ENCODE measurements around the gene PDE8B.

PDE8B gene

DNA sequence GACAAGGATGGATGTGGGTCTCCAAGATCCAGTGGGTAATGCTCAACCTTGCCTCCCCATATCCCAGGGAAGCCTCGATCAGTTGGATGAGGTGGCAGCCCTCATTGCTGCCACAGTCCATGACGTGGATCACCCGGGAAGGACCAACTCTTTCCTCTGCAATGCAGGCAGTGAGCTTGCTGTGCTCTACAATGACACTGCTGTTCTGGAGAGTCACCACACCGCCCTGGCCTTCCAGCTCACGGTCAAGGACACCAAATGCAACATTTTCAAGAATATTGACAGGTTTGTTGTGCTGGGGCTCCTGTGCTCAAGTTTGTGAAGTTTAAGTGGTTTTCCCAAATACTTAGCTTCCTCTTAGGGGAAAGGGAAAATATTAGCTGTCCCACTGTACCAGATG lies 207.7 kb downstream of the PDE8B start:
- DNase-seq = no peak

DNA sequence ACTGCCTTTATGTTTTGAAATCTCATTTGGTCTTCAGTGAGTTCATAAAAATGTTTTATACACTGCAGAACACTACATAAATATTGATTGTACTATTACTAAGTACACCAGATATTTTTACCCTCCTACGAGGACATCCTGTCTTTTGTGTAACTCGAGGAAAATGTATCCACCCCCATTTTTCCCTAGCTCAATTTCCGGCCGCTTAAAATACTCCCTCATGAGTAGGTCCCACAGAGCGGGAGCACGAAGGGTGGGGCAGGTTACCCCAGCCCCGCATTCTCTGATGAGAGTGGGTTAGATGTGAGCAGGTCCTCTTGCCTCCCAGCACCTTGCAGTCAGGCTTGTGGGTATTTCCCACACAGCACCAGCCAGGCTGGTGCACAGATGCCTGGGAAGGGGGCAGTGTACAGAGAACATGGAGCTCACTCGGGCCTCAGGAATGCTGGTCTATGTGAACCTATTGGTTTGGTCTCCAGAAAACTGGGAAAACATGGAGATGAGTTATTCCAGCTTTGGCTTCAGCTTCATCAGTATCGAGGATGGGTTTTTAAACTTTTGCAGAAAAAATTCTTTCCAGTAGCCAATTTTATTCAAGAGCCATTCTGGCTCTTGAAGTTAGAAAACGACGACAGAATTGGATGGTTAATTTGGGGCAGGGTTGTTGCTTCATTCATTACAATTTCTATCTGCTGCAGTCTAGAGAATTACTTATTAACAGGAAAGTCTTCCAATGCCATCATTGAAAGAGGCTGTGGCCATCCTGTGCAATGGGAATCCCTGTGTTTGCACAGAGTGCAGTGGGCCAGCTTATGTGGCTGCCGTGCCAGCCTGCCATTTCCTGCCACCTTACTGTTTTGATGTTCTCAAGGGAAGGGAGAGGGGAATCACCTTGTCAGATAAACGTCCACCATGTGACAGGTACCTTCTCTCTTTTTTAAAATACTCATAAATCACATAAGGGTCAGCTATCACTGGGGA lies 208.4 kb downstream of the PDE8B start:
- DNase-seq = no peak

- DNase-seq = no peak
Measured at GRCh38 chr5:77419644-77420582, 209.4 kb downstream of the PDE8B start.

DNA sequence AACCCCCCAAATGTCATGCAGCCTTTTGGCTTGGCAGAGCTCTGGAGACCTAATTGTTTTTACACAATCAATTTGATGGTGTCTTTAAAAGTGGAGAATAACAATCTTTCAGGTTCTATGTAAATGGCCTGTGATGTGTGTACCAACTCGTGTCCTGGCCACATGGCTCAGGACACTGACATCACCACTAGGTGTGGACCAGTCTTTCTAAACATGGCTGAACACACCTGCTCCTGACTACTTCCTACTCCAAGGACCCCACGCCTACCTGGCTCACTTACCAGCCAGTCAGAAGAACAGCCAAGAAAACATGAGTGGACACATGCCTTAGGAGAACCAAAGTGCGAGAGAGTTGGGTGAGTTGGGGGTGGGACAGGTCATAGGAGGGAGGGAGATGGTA lies 210.5 kb downstream of the PDE8B start:
- no peak for DNase-seq

DNA sequence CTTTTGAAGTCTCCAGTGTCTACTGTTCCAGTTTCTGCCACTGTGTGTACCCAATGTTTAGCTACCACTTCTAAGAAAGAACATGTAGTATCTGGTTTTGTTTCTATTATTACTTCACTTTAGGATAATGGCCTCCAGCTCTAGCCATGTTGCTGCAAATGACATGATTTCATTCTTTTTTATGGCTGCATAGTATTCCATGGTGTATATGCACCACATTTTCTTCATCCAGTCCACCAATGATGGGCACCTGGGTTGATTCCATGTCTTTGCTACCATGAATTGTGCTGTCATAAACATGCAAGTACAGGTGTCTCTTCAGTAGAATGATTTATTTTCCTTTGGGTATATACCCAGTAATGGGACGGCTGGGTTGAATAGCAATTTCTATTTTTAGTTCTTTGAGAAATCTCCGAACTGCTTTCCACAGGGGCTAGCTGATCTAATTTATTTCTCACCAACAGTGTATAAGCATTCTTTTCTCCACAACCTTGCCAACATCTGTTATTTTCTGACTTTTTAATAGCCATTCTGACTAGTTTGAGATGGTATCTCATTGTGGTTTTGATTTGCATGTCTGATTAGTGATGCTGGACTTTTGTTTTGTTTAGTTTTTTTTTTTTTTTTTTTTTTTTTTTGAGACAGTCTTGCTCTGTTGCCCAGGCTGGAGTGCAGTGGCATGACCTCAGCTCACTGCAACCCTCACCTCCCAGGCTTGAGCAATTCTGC lies 212.7 kb downstream of the PDE8B start:
- no peak for DNase-seq

DNA sequence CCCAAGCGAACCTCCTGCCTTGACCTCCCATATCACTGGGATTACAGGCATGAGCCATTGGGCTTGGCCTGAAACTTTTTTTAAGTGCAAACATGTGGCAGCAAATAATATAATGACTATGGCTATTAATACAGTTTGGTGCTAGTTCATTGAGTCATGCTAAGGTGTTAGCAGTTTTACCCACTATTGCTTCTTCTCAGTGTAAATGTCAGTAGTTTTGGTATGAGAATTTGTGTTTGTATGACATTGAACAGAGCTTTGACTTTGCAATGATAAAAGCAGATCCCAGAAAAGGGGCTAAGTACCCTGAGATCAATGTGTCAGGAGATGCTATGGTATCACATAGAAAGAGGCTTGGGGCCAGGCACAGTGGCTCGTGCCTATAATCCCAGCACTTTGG lies 214.4 kb downstream of the PDE8B start:
- DNase-seq = no peak

GRCh38 chr5:77425420-77425819 lies 214.9 kb downstream of the PDE8B start:
- no peak for DNase-seq

- DNase-seq = no peak
Measured at GRCh38 chr5:77425998-77426659, 215.6 kb downstream of the PDE8B start.

- no peak for DNase-seq
Measured at GRCh38 chr5:77426670-77427069, 216.2 kb downstream of the PDE8B start.

DNA sequence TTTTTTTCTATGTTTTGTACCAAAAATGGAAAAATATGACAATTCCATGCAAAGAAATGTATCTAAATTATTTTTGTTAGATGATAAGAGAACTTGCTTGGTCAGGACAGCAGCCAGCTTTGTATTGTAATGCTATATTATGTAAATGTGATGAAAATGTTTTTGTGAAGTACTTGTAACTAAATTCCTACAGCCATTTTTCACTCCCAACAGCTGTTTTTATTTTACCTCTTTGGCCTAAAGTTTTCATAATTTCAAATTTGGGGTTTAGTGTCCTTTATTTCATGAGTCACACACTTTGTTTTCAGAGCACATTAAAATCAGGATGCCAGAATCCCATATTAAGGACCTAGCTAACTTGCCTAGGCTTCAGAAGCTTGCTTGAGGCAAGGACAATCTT lies 217.5 kb downstream of the PDE8B start:
- no peak for DNase-seq

DNA sequence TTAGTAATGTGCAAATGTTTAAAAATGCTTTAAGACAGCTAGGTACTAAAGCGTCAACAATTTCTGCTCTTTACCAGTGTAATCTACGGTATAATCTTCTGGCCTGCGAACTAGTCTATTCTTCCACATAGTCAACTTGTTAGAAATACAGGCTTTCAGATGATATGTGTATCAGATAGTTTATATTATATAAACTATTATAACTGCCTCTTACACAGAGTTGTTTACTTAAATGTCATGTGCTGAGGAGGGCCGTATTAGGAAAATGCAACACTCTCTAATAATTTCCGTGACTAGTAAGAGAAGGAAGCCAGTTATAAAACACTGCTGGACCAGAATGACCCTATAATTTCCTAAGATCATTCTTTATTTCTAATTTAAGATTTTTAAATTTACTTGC lies 218.0 kb downstream of the PDE8B start:
- DNase-seq = no peak

DNA sequence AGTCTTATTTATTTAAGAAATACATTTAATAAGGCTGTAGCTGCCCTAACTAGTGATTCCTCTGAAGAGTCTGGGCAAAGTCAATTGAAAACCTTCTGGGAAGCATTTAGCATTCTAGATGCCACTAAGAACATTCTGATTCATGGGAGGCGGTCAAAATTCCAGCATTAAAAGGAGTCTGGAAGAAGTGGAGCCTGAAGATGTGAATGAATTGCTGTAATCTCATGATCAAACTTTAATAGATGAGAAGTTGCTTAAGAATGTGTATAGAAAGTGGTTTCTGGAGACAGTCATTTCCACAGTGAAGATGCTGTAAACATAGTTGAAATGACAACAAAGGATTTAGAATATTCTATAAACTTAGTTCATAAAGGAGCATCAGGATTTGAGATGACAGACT lies 220.2 kb downstream of the PDE8B start:
- no peak for DNase-seq

DNA sequence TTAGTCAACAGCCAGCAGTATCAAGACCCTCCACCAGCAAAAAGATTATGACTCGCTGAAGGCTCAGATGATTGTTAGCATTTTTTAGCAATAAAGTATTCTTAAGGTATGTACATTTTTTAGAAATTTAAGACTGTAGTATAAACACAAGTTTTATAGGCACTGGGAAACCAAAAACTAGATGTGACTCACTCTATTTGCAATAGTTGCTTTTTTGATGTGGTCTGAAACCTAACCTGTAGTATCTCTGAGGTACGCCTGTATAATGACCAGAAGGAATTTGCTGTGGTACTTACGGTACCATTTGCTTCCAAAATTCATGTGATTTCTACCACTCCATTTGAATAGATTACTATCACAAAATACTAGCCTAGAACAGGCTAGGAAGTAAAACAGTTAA lies 220.8 kb downstream of the PDE8B start:
- DNase-seq = no peak

DNA sequence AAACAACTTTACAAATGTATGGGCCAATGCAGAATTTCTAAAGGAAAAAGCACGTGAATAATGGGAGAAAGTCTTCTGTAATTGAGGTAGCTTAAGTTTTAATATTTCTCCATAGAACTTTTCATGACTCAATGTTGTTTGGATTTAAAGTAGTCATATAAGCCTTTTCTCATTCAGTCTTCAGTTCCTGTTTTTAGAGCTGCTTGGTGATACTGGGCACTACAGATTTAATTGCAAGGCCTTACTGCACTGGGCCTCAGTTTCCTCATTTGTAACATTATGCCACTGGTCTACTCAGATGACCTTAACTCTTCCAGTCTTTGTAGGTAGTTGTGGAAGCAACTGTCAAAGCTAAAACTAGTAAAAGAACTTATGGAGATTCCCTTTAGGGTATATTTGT lies 221.2 kb downstream of the PDE8B start:
- no peak for DNase-seq

- no peak for DNase-seq
Measured at GRCh38 chr5:77437194-77437593, 226.7 kb downstream of the PDE8B start.

DNA sequence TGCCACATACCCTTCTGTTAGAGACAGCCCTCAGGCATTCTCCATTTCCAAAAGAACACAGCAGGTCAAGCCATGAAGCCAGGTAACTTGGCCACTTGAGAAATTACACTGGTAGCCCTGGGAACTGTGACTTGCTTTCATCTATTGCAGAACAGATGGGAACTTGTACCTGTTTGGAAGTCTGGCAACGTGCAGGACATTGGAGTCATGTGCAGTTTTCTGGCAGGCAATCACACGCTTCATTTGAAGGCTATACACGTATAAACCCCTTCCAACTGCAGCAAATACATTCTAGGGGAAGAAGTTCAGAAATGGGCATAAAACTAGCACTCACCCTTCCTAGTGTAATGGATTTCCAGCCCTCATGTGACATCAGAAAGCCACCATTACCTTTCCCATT lies 227.6 kb downstream of the PDE8B start:
- DNase-seq = no peak

DNA sequence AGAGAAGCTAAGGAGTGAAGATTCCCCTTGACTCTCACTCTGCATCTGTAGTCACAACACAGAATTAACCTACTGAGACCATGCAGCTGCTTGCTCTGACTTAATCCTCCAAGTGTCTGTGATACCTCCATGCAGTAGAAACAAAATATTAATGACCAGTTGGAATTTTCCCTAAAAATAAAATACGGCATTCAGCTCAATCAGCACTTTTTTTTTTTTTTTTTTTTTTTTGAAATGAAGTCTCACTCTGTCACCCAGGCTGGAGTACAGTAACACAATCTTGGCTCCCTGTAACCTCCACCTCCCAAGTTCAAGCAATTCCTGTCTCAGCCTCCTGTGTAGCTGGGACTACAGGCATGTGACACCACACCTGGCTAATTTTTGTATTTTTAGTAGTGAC lies 233.2 kb downstream of the PDE8B start:
- no peak for DNase-seq

DNA sequence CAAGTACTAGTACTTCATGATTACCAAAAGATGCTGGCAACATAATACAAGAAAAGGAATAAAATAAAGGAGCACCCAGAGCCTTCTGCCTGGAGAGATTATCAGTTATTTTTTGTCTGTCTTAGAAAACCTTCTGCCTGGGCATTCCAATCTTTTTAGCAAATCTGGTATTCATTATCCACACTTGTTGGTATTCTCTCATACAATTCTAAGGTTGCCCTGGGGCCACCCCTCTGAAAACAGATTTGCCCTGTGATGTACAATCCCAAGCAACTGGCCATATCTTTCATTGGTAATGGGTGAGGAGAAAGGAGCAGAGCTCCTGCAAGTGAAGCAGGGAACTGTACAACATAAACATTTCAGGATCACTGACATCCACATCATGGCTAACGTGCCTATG lies 233.9 kb downstream of the PDE8B start:
- no peak for DNase-seq

DNA sequence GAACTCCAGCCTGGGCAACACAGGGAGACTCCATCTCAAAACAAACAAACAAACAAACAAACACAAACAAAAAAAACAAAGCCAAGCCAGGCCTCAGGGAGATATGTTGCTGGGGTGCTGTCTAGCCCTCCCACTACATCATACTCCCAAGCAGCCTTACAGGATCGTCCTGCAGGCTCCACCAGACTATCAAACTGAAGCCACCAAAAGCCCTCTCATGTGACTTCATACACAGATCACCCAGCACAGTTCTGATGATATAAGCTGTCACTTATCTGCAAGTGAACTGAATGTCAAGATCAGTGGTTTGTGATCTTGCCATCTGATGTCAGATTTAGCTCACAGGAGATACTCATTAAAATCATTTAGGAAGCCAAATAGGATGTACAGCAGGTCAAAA lies 238.4 kb downstream of the PDE8B start:
- no peak for DNase-seq

- DNase-seq = no peak
Measured at GRCh38 chr5:77449277-77449676, 238.8 kb downstream of the PDE8B start.

DNA sequence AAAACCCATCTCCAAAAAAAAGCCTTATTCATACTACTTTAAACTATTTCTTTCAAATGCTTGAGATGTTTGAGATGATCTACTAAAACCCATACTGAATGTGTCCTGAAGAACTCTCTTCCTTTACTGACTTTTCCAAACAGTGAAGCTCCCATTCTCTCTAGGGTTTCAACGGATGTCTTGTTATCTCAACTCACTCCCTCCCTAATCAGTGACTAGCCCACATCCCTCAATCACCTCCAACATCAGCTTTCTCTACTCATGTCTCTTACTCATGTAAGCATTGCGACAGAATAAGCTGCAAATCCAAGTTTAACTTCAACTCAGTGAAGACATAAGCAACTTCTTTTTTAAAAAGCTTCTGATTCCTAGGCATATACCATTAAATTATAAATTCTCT lies 239.5 kb downstream of the PDE8B start:
- DNase-seq = no peak

- no peak for DNase-seq
Measured at GRCh38 chr5:77452351-77452750, 241.9 kb downstream of the PDE8B start.

DNA sequence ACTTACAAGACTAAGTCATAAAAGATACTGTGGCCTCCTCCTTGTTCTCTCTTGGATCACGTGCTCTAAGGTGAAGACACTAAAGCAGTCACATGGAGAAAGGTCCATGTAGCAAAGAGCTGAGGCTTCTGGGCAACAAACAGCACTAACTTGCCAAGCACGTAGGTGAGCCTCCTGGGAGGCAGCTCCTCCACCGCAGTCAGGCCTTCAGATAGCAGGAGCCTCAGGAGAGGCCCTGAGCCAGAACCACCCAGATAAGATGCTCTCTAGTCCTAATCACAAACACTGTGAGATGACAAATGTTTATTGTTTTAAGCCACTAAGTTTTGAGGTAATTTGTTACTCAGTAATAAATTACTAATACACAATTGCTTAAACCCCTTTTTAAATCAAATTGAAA lies 243.6 kb downstream of the PDE8B start:
- DNase-seq = no peak

Data from activated naive CD4-positive, alpha-beta T cell treated with Interleukin-2 at 50 U/mL for 16 hours (primary cell).